AG09309 (cell line): ENCODE data around the gene DPYD.

Experiments used
- DNase-seq: peaks from one replicate; pipeline ENCODE4 v3.0.0-alpha.2; 2010; ENCODE audit warnings: low read depth
- H3K4me3 ChIP-seq: 2 replicates; pipeline ENCODE4 v1.5.1; 2011; ENCODE audit warnings: mild to moderate bottlenecking, low read depth, low read length, moderate library complexity; ENCODE audit not compliant: control insufficient read depth
- TF ChIP-seq, protein P1 (sequence below): IDR thresholded peaks from 2 replicates; pipeline ENCODE4 v1.5.1; 2011; ENCODE audit warnings: mild to moderate bottlenecking, low read depth, low read length, inconsistent platforms; ENCODE audit not compliant: insufficient read depth, control insufficient read depth; ENCODE audit errors: missing control alignments

DPYD gene

GRCh38 chr1:97151651-97152050 is 769.2 kb downstream of the DPYD start:
- no peak for DNase-seq
- TF ChIP-seq, protein P1, sequence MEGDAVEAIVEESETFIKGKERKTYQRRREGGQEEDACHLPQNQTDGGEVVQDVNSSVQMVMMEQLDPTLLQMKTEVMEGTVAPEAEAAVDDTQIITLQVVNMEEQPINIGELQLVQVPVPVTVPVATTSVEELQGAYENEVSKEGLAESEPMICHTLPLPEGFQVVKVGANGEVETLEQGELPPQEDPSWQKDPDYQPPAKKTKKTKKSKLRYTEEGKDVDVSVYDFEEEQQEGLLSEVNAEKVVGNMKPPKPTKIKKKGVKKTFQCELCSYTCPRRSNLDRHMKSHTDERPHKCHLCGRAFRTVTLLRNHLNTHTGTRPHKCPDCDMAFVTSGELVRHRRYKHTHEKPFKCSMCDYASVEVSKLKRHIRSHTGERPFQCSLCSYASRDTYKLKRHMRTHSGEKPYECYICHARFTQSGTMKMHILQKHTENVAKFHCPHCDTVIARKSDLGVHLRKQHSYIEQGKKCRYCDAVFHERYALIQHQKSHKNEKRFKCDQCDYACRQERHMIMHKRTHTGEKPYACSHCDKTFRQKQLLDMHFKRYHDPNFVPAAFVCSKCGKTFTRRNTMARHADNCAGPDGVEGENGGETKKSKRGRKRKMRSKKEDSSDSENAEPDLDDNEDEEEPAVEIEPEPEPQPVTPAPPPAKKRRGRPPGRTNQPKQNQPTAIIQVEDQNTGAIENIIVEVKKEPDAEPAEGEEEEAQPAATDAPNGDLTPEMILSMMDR: no peak
- H3K4me3 ChIP-seq: no peak overlapping the region

DNA sequence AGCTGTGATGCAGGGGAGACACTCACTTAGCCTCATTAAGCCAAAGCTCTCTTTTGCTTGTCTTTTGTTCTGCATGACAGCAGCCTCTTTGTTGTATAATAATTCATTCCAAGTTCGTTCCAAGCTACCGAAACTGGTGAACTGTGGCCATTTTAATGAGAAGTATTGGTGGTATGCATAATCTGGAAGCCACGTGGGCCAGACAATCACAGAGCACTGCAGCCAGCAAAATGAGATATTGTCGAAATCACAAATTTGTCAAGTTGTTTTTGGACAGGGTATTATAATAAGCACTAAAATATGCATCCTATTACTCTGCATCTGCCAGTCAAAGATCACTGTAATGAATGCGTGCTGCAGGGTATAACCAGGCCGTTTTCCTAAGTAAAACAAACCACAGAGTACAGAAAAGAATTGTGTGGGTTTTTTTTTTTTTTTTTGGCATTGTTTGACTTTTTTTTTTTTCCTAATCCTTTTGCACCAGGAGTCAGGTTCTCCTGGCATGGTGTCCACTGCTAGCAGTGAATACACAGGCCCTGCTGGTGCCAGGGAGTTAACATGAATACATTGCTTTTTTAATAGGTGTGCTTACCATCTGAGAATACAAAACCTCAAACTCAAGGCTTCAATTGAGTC is 775.4 kb downstream of the DPYD start:
- TF ChIP-seq, protein P1: no peak
- peak; percentile 94 for DNase-seq
- no peak overlapping the region for H3K4me3 ChIP-seq

- TF ChIP-seq, protein P1: no peak
- no peak overlapping the region for H3K4me3 ChIP-seq
- DNase-seq: no peak
Observed at GRCh38 chr1:97144527-97144926, 776.3 kb downstream of the DPYD start.

- DNase-seq: no peak
- TF ChIP-seq, protein P1: no peak
- H3K4me3 ChIP-seq: no peak overlapping the region
Observed at GRCh38 chr1:97143236-97143882, 777.5 kb downstream of the DPYD start.

GRCh38 chr1:97140611-97141010 is 780.2 kb downstream of the DPYD start:
- H3K4me3 ChIP-seq: no peak overlapping the region
- TF ChIP-seq, protein P1: no peak
- DNase-seq: no peak

DNA sequence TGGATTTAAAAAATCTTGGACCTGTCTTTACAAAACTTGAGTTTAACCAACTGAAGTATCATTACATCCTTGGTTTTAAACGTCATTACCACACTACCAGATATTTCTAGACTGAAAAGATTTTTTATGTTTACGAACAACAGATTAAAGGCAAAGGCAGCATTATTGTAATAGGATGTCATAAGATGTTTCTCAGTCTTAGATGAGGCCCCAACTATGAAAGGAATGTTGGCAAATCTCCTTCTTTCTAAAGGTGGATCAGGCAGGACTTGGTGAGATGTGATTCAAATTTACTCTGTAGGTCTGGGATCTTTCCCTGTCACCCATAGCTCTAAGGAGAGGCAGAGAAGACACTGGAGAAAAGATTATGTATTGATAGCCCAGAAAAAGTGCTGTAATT is 781.3 kb downstream of the DPYD start:
- TF ChIP-seq, protein P1: no peak
- DNase-seq: no peak

More for the DNA sequence above, 781.3 kb downstream of the DPYD start:
- no peak overlapping the region for H3K4me3 ChIP-seq
